Stomach (tissue), 9 donors: ENCODE data around the gene SLC35B2. TPM values are rescaled to one million over a fixed set of nuclear protein-coding genes. Genes with fewer than 3 reads are reported as not detected.
A peak's percentile ranks its signal among the peaks of the same experiment; 100 is the strongest.

ENCODE experiments used
- DNase-seq, 2 donors: peaks; one replicate each; pipeline versions ENCODE4 v3.0.0 to v3.0.0-alpha.2; 2013 to 2019
- H3K27ac ChIP-seq, 5 donors: fragments of 200-600 bp in 4 of 5; sonication (generic) in 4 of 5; one replicate each; pipeline ENCODE4 v1.5.1; 2013 to 2019; ENCODE audit warnings: mild to moderate bottlenecking in 1 of 5, moderate library complexity in 1 of 5
- H3K27me3 ChIP-seq, 3 donors: fragments of 200-600 bp; sonication (generic); one replicate each; pipeline ENCODE4 v1.5.1; 2017 to 2019; ENCODE audit warnings: mixed run types in 1 of 3
- H3K36me3 ChIP-seq, 4 donors: fragments of 200-600 bp; sonication (generic); 1 replicate in 3 of 4; 2 replicates in 1 of 4; pipeline ENCODE4 v1.5.1; 2016 to 2019
- H3K4me1 ChIP-seq, 4 donors: fragments of 200-600 bp; sonication (generic); one replicate each; pipeline ENCODE4 v1.5.1; 2016 to 2019
- H3K4me3 ChIP-seq, 4 donors: fragments of 200-600 bp; sonication (generic) in 3 of 4; one replicate each; pipeline ENCODE4 v1.5.1; 2016 to 2019; ENCODE audit warnings: mild to moderate bottlenecking in 1 of 4
- H3K9me3 ChIP-seq, 4 donors: fragments of 200-600 bp; sonication (generic); one replicate each; pipeline ENCODE4 v1.5.1; 2016 to 2019
- EP300 ChIP-seq: sonication (generic); formaldehyde crosslinking; IDR thresholded peaks from one replicate; pipeline ENCODE4 v1.6.1; 2017; ENCODE audit warnings: antibody characterized with exemption
- POLR2A ChIP-seq, 4 donors: fragments of 450-650 bp; IDR thresholded peaks; one replicate each; pipeline ENCODE4 v1.6.1; 2016; ENCODE audit warnings: antibody characterized with exemption in 4 of 4, control low read depth in 2 of 4, mild to moderate bottlenecking in 1 of 4, moderate library complexity in 1 of 4
- POLR2AphosphoS5 ChIP-seq, 3 donors: sonication (generic); formaldehyde crosslinking; IDR thresholded peaks; one replicate each; pipeline ENCODE4 v1.6.1; 2016; ENCODE audit warnings: antibody characterized with exemption in 3 of 3
- WGBS, 5 donors: extraction: QIAGEN DNeasy Blood & Tissue Kit in 3 of 5; methylation state at CpG; one replicate each; pipeline versions ENCODE4 v1.1.5 to v1.1.7; 2013 to 2018; 5-methylcytosine and 5-hydroxymethylcytosine counted together
- intact Hi-C: fragments of 100-400 bp; cut with DNase I; formaldehyde crosslinking; loops from one replicate; pipeline ENCODE4 v1.15.1; 2023; ENCODE audit warnings: low total_unique reads
- polyA plus RNA-seq, 3 donors: library from polyadenylated mRNA; stranded (reverse); fragments of 200-250 nt; gene quantifications; one replicate each; pipeline ENCODE4 v1.2.3, GENCODE V29; 2013
- total RNA-seq, 5 donors: library from RNA; depleted of rRNA; stranded (reverse); fragments of >200 nt; gene quantifications; one replicate each; pipeline versions ENCODE4 v1.1.0 to v1.2.3, GENCODE V29; 2014 to 2016
- TF ChIP-seq, protein P1 (sequence below), 7 experiments: fragments of 450-650 bp in 4 of 7; fragments of 200-600 bp in 3 of 7; sonication (generic) in 3 of 7; IDR thresholded peaks; one replicate each; pipeline ENCODE4 v1.5.1; 2016 to 2019; ENCODE audit warnings: antibody characterized with exemption in 7 of 7, control low read depth in 2 of 7, mild to moderate bottlenecking in 1 of 7
- donor health status: healthy with polysubstance abuse.
- donor health status: Bipolar disorder and iron deficiency.
- donor health status: healthy.

SLC35B2 gene
- total and polyA plus RNA-seq, 8 donors: 1.4 to 60.1 (median 16.9) TPM

- peak overlapping the region; percentile 49 to 64 (median 62) for H3K4me3 ChIP-seq
- peaks cover 82 to 91% (median 88%) of the 10 kb centered on the region in 4 donors for H3K4me1 ChIP-seq
- H3K36me3 ChIP-seq: no peaks in the 10 kb centered on the region
- H3K27ac ChIP-seq: peak overlapping the region; percentile 92 to 99 (median 95)
- no peak for DNase-seq
- H3K27me3 ChIP-seq: no peaks in the 10 kb centered on the region
- 33 to 59% (median 49%) methylated on average over 21 to 28 of the region's 28 CpGs for WGBS, 5 donors
- H3K9me3 ChIP-seq: no peaks in the 10 kb centered on the region
- TF ChIP-seq, protein P1, sequence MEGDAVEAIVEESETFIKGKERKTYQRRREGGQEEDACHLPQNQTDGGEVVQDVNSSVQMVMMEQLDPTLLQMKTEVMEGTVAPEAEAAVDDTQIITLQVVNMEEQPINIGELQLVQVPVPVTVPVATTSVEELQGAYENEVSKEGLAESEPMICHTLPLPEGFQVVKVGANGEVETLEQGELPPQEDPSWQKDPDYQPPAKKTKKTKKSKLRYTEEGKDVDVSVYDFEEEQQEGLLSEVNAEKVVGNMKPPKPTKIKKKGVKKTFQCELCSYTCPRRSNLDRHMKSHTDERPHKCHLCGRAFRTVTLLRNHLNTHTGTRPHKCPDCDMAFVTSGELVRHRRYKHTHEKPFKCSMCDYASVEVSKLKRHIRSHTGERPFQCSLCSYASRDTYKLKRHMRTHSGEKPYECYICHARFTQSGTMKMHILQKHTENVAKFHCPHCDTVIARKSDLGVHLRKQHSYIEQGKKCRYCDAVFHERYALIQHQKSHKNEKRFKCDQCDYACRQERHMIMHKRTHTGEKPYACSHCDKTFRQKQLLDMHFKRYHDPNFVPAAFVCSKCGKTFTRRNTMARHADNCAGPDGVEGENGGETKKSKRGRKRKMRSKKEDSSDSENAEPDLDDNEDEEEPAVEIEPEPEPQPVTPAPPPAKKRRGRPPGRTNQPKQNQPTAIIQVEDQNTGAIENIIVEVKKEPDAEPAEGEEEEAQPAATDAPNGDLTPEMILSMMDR (IDR thresholded peaks at IDR 0.05): no peak
- TF ChIP-seq POLR2A (IDR thresholded peaks at IDR 0.05) (no peak), EP300 (no peak), POLR2AphosphoS5 (IDR thresholded peaks at IDR 0.05) (no peak)
- intact Hi-C loops: no loop called here
Observed at GRCh38 chr6:44219815-44220784, 37.2 kb downstream of the SLC35B2 start.

DNA sequence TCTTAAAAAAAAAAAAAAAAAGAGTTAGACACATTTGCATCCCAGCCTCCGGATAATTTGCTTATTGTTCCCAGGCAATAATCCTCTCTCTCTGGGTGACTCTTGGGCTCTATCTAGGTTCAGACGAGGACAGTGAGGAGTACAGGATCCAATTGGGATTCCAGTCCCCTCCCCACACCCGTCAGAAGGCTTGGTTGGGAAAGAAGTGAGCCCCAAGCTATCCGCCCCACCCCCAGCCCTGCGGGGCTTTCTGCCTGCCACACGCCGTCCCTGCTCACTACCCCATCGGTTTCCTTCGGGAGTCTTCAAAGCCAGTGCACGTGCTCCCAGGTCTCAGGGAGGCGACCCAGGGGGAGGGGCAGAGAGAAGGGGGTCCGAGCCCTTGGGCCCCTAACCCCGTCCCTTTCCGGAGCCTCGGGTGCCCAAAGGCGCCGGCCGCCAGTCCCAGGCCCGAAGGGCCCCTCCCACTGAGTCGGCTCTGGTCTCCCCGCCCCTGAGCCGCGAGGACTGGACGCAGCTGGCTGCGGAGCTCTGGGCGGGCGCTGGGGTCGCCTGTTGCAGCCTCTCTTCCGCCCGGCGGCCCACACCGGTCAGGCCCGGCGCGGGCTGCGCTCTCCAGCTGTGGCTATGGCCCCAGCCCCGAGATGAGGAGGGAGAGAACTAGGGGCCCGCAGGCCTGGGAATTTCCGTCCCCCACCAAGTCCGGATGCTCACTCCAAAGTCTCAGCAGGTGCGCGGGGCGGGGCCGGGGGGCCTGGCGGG, 38.1 kb downstream of the SLC35B2 start:
- H3K9me3 ChIP-seq: no peaks in the 10 kb centered on the region
- DNase-seq: peak; percentile 88 to 96
- peak in 1 of 4 donors; percentile 53 for TF ChIP-seq POLR2A (IDR thresholded peaks at IDR 0.05)
- TF ChIP-seq, protein P1 (IDR thresholded peaks at IDR 0.05): no peak
- TF ChIP-seq POLR2AphosphoS5 (IDR thresholded peaks at IDR 0.05): peak; percentile 49 to 87 (median 82)
- no peak for TF ChIP-seq EP300
- intact Hi-C loops: no loop called here
- no peaks in the 10 kb centered on the region for H3K36me3 ChIP-seq
- WGBS, 5 donors: 1 to 8% (median 1%) methylated on average over 17 to 45 of the region's 45 CpGs
- peak overlapping the region; percentile 92 to 99 (median 95) for H3K27ac ChIP-seq
- peak overlapping the region; percentile 49 to 64 (median 62) for H3K4me3 ChIP-seq
- H3K27me3 ChIP-seq: no peaks in the 10 kb centered on the region
- peaks cover 73 to 82% (median 79%) of the 10 kb centered on the region in 4 donors for H3K4me1 ChIP-seq

DNA sequence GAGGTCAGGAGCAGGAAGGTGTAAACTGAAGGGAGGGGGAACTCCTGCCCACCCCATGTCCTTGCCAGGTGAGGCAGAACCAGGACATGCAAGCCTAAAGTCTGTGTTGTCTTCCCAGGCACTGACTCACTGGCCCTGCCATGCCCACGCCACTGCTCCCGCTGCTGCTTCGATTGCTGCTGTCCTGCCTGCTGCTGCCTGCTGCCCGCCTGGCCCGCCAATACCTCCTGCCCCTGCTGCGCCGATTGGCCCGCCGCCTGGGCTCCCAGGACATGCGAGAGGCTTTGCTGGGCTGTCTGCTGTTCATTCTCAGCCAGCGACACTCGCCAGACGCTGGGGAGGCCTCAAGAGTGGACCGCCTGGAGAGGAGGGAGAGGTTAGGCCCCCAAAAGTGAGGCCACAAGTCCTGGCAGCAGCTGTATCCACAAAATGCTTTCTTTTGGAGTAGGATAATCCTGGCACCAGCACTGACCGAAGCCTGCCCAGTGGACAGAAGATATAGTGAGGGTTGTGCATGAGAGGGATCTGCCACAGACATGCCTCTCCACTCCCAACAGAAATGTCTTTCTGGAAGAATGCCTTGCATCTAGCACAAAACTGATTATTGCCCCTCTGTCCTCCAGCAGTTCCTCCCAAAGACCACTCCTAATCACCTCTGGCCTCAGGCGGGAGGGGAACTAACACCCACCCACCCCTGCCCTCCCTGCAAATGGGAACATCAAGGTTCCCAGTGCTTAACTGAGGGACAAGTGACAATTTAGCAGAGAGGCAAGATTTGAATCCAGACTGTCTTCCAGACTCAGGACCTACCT, 39.8 kb downstream of the SLC35B2 start:
- DNase-seq: peak; percentile 74 to 80
- no peaks in the 10 kb centered on the region for H3K36me3 ChIP-seq
- peak in 2 of 3 donors; percentile 51 to 66 for TF ChIP-seq POLR2AphosphoS5 (IDR thresholded peaks at IDR 0.05)
- no peak for TF ChIP-seq POLR2A (IDR thresholded peaks at IDR 0.05)
- no peak for TF ChIP-seq EP300
- intact Hi-C loops: no loop called here
- WGBS, 5 donors: 19 to 43% (median 27%) methylated on average over 13 to 16 of the region's 16 CpGs
- H3K9me3 ChIP-seq: no peaks in the 10 kb centered on the region
- H3K27me3 ChIP-seq: no peaks in the 10 kb centered on the region
- H3K27ac ChIP-seq: peak overlapping the region; percentile 92 to 99 (median 95)
- peaks cover 62 to 68% (median 65%) of the 10 kb centered on the region in 4 donors for H3K4me1 ChIP-seq
- peak overlapping the region in 2 of 4 donors; percentile 13 to 64 for H3K4me3 ChIP-seq

GRCh38 chr6:44216677-44217331, 40.5 kb downstream of the SLC35B2 start, which contains the start of gene MYMX:
MYMX (plus strand) TSS chr6:44216926; CDS start chr6:44217472, 546 bp downstream.
- DNase-seq: peak; percentile 59 to 77
- Histone ChIP-seq H3K36me3 (no peaks in the 10 kb centered on the region), H3K9me3 (no peaks in the 10 kb centered on the region), H3K27me3 (no peaks in the 10 kb centered on the region), H3K4me3 (peak within 1 kb of the TSS in 3 of 4 donors; percentile 8 to 64 (median 13)), H3K4me1 (peaks cover 55 to 60% (median 58%) of the 10 kb centered on the region in 4 donors), H3K27ac (peak within 1 kb of the TSS; percentile 92 to 99 (median 95))
- intact Hi-C loops: no loop called here
- peak in 1 of 3 donors; percentile 7 for TF ChIP-seq POLR2AphosphoS5 (IDR thresholded peaks at IDR 0.05)
- TF ChIP-seq, protein P1 (IDR thresholded peaks at IDR 0.05): no peak
- 15 to 25% (median 23%) methylated on average over 7 of the region's 7 CpGs for WGBS, 5 donors
